GM21737 (cell line): ENCODE measurements around the gene NPAS2.

Source experiments
- ATAC-seq: cut with Tn5 transposase; IDR thresholded peaks from one replicate; pipeline ENCODE4 v1.9.1; 2021; ENCODE audit warnings: mild to moderate bottlenecking, moderate library complexity; ENCODE audit not compliant: unreplicated experiment

NPAS2 gene

GRCh38 chr2:100793982-100794381 lies 26.0 kb upstream of the NPAS2 start:
- no peak for ATAC-seq

DNA sequence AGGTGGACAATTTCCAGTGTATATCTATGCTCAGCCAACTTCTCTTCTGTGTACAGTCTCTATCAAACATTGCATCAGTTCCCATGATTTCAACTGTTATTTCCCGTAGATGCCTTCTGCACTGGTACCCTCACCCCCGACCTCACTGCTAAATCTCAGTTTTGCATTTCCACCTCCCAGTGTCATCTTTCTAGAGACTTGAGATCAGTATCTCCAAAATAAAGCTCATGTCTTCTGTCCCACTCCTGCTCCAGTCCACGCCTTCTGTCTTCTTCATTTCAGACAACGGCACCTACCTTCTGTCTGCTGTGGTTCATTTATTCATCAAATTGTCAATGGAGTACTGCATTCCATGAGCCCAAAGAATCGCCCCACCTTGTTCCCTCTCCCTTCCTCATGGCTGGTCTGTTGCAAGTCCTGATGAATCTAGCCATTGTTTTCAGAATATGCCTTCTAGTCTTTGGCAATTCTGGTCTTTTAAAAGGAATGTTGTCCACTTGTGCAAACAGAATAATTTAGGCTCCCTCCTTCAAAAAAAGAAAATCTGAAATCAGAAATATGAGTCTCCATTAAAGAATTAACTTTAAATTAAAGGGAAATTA lies 23.3 kb upstream of the NPAS2 start:
- no peak for ATAC-seq

GRCh38 chr2:100799686-100800085 lies 20.3 kb upstream of the NPAS2 start:
- ATAC-seq = no peak

DNA sequence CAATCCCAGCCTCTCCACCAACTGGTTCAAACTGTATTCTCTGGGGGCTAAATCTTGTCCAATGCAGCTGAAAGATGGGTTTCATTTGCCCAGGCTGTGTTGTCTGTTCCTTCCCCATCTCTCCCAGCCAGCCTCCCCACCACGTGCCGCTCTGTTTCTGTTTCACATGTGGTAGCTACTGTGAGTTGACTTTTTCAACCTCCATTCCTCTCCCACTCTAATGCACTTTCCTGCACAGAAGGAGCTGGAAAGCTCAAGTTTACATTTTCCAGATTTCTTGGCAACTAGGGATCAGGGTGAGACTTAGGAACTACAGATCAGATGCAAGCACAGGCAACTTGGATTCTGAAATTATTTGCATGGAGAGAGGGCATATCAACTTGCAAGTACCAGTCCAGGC lies 19.0 kb upstream of the NPAS2 start:
- no peak for ATAC-seq

- no peak for ATAC-seq
Observed at GRCh38 chr2:100801402-100801801, 18.5 kb upstream of the NPAS2 start.

GRCh38 chr2:100802066-100802465 lies 17.9 kb upstream of the NPAS2 start:
- no peak for ATAC-seq

DNA sequence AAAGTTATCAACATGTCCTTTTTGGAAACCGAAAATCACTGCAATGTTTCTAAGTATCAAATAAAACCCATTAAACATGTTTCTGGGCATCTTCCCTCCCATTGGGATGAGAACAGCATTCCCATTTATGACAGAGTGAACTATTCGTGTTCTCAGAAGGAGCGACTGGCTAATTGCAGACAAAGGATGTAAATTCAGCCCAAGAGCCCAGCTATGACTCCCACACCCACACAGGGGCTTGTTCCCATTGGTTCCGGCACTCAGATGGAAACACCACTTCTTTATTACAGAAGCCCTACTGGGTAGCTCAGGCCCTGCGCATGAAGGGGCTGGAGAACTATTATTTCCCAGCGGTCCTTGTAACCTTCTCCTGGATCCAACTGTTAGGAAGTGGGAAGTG lies 16.6 kb upstream of the NPAS2 start:
- no peak for ATAC-seq

GRCh38 chr2:100806550-100806949 lies 13.4 kb upstream of the NPAS2 start:
- no peak for ATAC-seq

GRCh38 chr2:100807707-100808106 lies 12.2 kb upstream of the NPAS2 start:
- ATAC-seq = no peak

- no peak for ATAC-seq
Observed at GRCh38 chr2:100808582-100808981, 11.4 kb upstream of the NPAS2 start.

DNA sequence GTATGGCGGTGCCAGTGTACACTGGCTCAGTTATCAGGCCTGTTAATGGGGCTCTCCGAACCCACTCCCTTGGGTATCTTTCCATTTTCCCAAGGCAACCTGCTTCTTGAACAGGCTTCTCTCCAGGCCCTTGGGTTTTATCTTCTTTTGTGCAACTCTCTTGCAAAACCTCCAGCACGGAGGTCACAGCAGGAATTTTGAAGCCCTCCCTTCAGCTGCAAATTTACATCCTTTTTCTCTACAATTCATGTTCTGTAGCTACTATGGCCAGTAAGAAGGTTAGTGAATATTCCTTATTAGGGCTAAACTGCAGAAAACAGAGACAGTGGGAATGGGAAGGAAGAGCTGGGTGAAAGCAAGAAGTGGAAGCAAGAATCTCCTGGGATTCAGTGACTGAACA lies 10.4 kb upstream of the NPAS2 start:
- ATAC-seq = no peak

DNA sequence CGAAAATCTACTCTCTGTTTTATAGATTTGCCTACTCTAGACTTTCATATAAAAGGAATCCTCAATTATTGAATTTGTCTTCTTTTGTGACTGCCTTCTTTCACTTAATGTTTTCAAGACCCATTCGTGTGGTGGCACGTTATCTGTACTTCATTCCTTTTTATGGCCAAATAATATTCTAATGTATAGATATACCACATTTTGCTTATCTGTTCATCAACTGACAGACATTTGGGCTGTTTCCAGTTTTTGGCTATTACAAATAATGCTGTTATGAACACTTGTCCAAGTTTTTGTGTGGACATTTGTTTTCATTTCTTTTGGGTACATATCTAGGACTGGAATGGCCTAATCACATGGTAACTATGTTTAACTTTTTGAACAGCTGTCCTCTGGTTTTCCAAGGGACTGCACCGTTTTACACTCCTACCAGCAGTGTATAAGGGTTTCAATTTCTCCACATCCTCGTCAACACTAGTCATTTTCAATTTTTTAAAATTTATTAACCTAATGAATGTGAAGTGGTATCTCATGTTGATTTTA lies 9.3 kb upstream of the NPAS2 start:
- no peak for ATAC-seq

- no peak for ATAC-seq
Observed at GRCh38 chr2:100812116-100812515, 7.8 kb upstream of the NPAS2 start.

DNA sequence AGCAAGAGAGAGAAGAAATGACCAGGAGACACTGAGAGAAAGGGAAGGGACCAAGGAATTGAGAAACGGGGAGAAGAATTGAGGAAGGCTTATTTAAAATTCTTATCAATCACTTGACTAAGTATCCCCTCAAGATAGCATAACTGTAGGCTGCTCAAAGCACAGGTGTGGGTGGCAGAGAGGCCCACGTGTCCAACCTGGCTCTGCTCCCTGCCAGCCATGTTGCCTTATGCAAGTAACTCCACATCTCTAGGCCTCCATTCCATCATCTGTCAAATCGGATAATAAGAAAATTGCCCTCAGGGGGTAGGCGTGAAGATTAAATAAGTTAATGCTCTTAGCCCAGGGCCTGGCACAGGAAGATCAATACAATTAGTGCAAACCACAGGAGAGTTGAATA lies 7.4 kb upstream of the NPAS2 start:
- ATAC-seq = no peak

DNA sequence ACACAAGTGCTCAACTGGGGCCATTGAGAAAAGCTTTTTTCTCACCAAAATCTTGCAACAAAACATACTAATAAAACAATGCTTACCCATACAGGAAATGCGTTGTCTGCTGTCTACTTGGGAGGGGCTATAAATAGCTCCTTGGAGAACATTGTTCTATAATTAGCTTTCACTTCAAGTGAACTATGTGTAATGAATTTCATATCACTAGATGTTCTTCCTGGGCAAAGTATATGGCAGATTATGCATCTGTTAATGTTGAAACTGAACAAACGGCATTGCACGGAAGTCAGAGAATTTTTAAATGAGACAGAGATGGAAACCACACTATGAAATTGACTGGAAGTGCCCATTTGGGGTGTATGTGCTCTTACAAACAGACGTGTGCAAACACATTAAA lies 6.4 kb upstream of the NPAS2 start:
- ATAC-seq = no peak

GRCh38 chr2:100814043-100814442 lies 5.9 kb upstream of the NPAS2 start:
- no peak for ATAC-seq

DNA sequence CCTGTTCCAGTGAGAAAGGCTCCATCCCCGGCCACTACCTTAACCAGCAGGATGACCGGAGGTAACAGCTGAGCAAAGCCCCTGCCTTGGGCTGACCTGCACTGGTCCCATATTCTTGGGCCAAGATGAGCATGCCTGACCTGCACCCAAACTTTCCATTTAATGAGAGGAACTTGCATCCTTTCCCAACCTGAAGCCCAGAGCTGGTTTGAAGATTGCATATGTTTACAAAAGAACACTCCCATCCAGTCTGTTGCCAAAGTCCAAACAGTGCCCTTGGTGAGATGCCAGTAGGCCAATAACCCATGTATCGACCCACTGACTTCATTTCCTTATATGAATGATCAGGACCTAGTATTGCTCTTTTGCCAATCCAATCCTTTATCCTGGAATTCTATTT lies 5.5 kb upstream of the NPAS2 start:
- ATAC-seq = no peak

DNA sequence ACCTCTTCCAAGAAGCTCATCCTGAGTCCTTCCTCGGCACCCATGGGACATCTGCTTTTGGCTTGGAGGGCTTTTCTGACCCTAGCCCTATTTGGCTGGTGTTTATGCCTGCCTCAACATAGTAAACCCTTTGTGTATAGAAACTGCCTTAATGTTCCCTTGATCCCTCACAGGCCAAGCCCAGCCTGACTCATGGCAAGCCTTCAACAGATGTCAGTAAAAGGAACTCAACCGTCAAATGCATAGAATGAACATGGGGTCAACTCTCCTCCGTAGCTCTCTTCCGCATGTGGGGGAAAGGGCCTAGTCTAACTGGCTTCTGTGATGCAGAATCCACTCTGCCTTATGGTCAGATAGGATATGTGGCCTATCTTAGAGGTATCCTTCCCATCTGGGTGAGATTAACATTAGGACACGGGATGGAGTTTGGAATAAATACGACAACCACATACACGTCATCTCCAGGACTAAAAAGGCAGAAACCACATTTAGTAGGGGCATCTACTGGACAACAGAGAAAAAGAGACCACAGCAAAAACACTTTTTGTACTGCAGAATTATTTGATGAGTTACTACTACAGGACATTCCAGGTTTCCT lies 2.5 kb upstream of the NPAS2 start:
- no peak for ATAC-seq

- no peak for ATAC-seq
Observed at GRCh38 chr2:100818003-100818605, 1.8 kb upstream of the NPAS2 start.

DNA sequence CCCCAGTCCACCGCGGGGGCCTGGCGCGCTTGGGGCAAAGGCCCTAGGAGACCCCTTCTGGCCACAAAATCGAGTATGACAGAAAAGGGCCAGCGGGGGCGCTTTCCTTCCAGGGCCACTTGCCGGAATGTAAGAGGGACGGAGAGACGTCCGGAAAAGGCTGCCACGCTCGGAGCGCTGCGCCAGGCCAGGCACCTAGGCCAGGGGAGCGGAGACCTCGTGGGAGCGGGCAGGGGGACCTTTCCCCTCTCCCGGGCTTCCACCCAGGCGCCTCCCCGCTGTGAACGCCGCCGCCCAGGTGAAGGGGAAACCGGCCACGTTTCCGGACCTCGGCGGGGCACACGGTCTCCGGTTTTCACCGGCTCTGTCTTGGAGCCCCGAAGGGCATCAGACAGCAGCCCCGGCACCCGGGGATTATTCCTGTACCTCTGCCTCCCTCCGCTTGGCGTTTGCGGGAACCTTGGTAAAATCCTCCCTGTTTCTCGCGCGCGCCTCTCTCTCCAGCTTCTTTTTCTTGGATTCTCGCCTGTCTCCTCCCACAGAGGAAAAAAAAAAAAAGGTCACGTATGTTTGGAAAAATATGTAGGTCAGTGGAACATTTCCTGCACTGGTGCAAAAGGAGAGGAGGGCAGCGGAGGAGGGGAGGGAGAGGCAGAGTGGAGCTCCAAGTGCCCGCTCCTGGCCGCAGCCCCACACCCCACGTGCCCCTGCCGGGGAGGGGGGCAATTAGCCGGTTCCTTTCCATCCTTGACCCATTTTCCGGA lies 1.2 kb upstream of the NPAS2 start:
- no peak for ATAC-seq

DNA sequence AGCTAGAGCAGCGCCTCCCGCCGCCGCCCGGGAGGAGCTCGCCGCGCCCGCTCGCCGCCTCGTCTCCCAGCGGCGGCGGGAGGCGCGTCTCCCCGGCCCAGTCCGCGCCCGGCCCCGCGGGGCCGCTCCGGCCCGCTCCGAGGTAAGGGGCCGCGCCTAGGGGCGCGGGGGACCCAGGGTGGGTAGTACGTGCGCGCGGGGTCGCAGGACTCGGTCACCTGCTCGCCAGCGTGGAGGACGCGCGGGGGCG lies 259 bp downstream of the NPAS2 start:
- ATAC-seq = no peak
